GM23248 (cell line): ENCODE data around the gene CD79A.

Source experiments
- EZH2 ChIP-seq: fragments of 200-600 bp; sonication (generic); IDR thresholded peaks from 2 replicates; pipeline ENCODE4 v1.6.1; 2018; ENCODE audit warnings: antibody characterized with exemption, mild to moderate bottlenecking; ENCODE audit not compliant: insufficient read depth, poor library complexity, severe bottlenecking
- EZH2phosphoT487 ChIP-seq: fragments of 200-600 bp; sonication (generic); IDR thresholded peaks from 2 replicates; pipeline ENCODE4 v1.6.1; 2018; ENCODE audit warnings: antibody characterized with exemption, moderate library complexity, mild to moderate bottlenecking, low read depth; ENCODE audit not compliant: insufficient read depth

GRCh38 chr19:41850381-41850780, 26.7 kb upstream of the CD79A start:
- TF ChIP-seq EZH2 (no peak), EZH2phosphoT487 (no peak)
